Esophagus muscularis mucosa (tissue), 4 donors: ENCODE measurements around the gene HSD17B14. TPM values are rescaled to one million over a fixed set of nuclear protein-coding genes. Genes with fewer than 3 reads are reported as not detected.
"Not testable (repeated sequence)": the region's sequence is repeated elsewhere in the genome, so short reads cannot be mapped to it uniquely, and the experiment has no call there.

ENCODE experiments used
- DNase-seq: peaks from one replicate; pipeline ENCODE4 v3.0.0-alpha.2; 2017; ENCODE audit errors: extremely low spot score
- H3K27ac ChIP-seq, 4 donors: fragments of 200-600 bp; sonication (generic); replicated peaks in 1 of 4; 1 replicate in 3 of 4; 2 replicates in 1 of 4; pipeline ENCODE4 v1.5.1; 2016 to 2019; ENCODE audit warnings: mild to moderate bottlenecking in 1 of 4
- H3K27me3 ChIP-seq, 4 donors: fragments of 200-600 bp; sonication (generic); one replicate each; pipeline versions ENCODE4 v1.5.1 to v1.6.0; 2016 to 2019
- H3K36me3 ChIP-seq, 4 donors: fragments of 200-600 bp; sonication (generic); one replicate each; pipeline ENCODE4 v1.5.1; 2016 to 2019
- H3K4me1 ChIP-seq, 4 donors: fragments of 200-600 bp; sonication (generic); one replicate each; pipeline ENCODE4 v1.5.1; 2016 to 2019
- H3K4me3 ChIP-seq, 4 donors: fragments of 200-600 bp; sonication (generic); 1 replicate in 2 of 4; 2 replicates in 2 of 4; pipeline ENCODE4 v1.5.1; 2016 to 2019; ENCODE audit warnings: mild to moderate bottlenecking in 4 of 4, moderate library complexity in 1 of 4
- H3K9me3 ChIP-seq, 4 donors: fragments of 200-600 bp; sonication (generic); 1 replicate in 3 of 4; 2 replicates in 1 of 4; pipeline ENCODE4 v1.5.1; 2016 to 2019
- EP300 ChIP-seq: sonication (generic); formaldehyde crosslinking; IDR thresholded peaks from one replicate; pipeline ENCODE4 v1.6.1; 2017; ENCODE audit warnings: antibody characterized with exemption
- POLR2A ChIP-seq: fragments of 450-650 bp; IDR thresholded peaks from one replicate; pipeline ENCODE4 v1.6.1; 2017; ENCODE audit warnings: antibody characterized with exemption, moderate library complexity, mild to moderate bottlenecking, low read depth
- POLR2AphosphoS5 ChIP-seq, 2 donors: sonication (generic); formaldehyde crosslinking; IDR thresholded peaks; one replicate each; pipeline ENCODE4 v1.6.1; 2017; ENCODE audit warnings: antibody characterized with exemption in 2 of 2
- WGBS: methylation state at CpG from one replicate; pipeline ENCODE4 v1.1.5; 2018; 5-methylcytosine and 5-hydroxymethylcytosine counted together
- intact Hi-C: fragments of 100-400 bp; cut with DNase I; formaldehyde crosslinking; loops from one replicate; pipeline ENCODE4 v1.15.1; 2023
- total RNA-seq, 4 donors: library from RNA; depleted of rRNA; stranded (reverse); fragments of >200 nt; gene quantifications; one replicate each; pipeline versions ENCODE4 v1.1.0 to v1.2.1, GENCODE V29; 2016
- TF ChIP-seq, protein P1 (sequence below), 3 experiments: fragments of 200-600 bp in 2 of 3; fragments of 450-650 bp in 1 of 3; sonication (generic) in 2 of 3; IDR thresholded peaks; one replicate each; pipeline ENCODE4 v1.5.1; 2017 to 2019; ENCODE audit warnings: antibody characterized with exemption in 3 of 3, mild to moderate bottlenecking in 2 of 3, moderate library complexity in 1 of 3

The HSD17B14 gene
- total RNA-seq, 4 donors from 2014 or later: 7.1 to 8.9 (median 7.8) TPM

DNA sequence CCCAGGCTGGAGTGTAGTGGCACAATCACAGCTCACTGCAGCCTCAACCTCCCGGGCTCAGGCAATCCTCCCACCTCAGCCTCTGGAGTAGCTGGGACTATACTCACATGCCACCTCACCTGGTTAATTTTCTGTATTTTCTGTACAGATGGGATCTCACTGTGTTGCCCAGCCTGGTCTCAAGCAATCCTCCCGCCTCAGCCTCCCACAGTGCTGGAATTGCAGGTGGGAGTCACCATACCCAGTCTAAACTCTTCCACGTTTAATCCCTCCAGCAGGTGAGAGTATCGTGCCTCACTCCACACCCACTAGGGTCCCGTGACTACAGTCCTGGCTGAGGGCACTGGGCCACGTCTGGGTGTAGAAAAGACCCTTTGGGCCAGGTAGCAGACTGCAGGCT is 42.0 kb downstream of the HSD17B14 start:
- H3K4me3 ChIP-seq: no peak overlapping the region
- H3K9me3 ChIP-seq: no peaks in the 10 kb centered on the region
- H3K27ac ChIP-seq: peak overlapping the region; percentile 86 to 92 (median 89)
- peaks cover 2 to 22% (median 11%) of the 10 kb centered on the region in 4 donors for H3K36me3 ChIP-seq
- intact Hi-C loops: loop anchor here (2.0 to 10.0 kb wide), 2 partner anchors 43 to 149 kb away; partner anchors contain the start of genes CA11 and HSD17B14
- H3K4me1 ChIP-seq: peaks cover 16 to 28% (median 23%) of the 10 kb centered on the region in 4 donors
- no peak for DNase-seq
- TF ChIP-seq, protein P1, sequence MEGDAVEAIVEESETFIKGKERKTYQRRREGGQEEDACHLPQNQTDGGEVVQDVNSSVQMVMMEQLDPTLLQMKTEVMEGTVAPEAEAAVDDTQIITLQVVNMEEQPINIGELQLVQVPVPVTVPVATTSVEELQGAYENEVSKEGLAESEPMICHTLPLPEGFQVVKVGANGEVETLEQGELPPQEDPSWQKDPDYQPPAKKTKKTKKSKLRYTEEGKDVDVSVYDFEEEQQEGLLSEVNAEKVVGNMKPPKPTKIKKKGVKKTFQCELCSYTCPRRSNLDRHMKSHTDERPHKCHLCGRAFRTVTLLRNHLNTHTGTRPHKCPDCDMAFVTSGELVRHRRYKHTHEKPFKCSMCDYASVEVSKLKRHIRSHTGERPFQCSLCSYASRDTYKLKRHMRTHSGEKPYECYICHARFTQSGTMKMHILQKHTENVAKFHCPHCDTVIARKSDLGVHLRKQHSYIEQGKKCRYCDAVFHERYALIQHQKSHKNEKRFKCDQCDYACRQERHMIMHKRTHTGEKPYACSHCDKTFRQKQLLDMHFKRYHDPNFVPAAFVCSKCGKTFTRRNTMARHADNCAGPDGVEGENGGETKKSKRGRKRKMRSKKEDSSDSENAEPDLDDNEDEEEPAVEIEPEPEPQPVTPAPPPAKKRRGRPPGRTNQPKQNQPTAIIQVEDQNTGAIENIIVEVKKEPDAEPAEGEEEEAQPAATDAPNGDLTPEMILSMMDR (IDR thresholded peaks at IDR 0.05): no peak
- no peak for TF ChIP-seq POLR2AphosphoS5 (IDR thresholded peaks at IDR 0.05)
- TF ChIP-seq EP300: no peak
- no peak for TF ChIP-seq POLR2A
- H3K27me3 ChIP-seq: no peaks in the 10 kb centered on the region
- WGBS: 76% methylated on average over 6 of the region's 6 CpGs

DNA sequence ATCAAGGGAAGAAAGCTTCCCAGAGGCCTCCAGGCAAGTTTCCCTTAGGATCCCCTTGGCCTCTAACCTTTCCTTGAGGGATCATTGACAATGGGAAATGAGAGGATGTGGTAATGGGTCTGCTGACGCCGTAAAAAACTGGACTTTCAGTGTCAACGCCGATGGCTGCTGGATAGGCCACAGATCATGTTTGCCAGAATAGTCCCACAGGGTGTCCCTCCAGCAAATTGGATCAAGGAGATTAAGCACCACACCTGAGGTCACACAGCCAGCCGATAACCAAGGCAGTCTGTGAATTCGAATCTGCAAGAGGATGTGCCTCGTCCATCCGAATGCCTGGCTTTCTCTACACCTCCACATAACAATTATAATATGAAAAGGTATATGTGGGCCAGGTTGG is 43.0 kb downstream of the HSD17B14 start:
- WGBS: 92% methylated on average over 8 of the region's 8 CpGs
- Histone ChIP-seq H3K4me1 (peaks cover 16 to 28% (median 23%) of the 10 kb centered on the region in 4 donors), H3K27me3 (no peaks in the 10 kb centered on the region), H3K4me3 (no peak overlapping the region), H3K36me3 (peaks cover 0 to 15% (median 6%) of the 10 kb centered on the region in 4 donors), H3K9me3 (no peaks in the 10 kb centered on the region), H3K27ac (no peak overlapping the region)
- intact Hi-C loops: loop anchor here (10.0 kb wide), 1 partner anchor 148 kb away; the partner anchor contains the start of gene CA11
- DNase-seq: no peak
- TF ChIP-seq POLR2AphosphoS5 (IDR thresholded peaks at IDR 0.05) (no peak), EP300 (no peak), POLR2A (no peak)
- TF ChIP-seq, protein P1 (IDR thresholded peaks at IDR 0.05): no peak

DNA sequence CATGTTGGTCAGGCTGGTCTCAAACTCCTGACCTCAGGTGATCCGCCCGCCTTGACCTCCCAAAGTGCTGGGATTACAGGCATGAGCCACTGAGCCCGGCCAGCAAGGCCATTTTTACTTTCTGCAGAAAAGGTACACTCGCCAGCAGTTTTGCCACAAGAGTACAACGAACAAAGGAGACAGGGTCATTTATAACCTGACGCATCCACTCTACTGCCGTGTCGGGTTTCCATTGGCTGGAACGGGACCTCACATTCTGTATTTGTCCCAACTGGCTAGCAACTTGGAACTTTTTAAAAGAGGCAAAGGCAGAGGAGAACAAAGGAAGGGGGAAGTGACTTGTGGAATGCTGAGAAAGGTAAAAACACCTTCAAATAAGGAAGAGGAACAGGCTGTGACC is 49.0 kb downstream of the HSD17B14 start:
- not testable (repeated sequence) for H3K27me3 ChIP-seq, H3K9me3 ChIP-seq, H3K4me3 ChIP-seq, H3K36me3 ChIP-seq, H3K27ac ChIP-seq, DNase-seq
- H3K4me1 ChIP-seq: peaks cover 5 to 12% (median 8%) of the 10 kb centered on the region in 4 donors
- intact Hi-C loops: loop anchor here (5.0 kb wide), 1 partner anchor 185 kb away; no protein-coding TSS in a partner anchor
- WGBS: 86% methylated on average over 9 of the region's 9 CpGs

DNA sequence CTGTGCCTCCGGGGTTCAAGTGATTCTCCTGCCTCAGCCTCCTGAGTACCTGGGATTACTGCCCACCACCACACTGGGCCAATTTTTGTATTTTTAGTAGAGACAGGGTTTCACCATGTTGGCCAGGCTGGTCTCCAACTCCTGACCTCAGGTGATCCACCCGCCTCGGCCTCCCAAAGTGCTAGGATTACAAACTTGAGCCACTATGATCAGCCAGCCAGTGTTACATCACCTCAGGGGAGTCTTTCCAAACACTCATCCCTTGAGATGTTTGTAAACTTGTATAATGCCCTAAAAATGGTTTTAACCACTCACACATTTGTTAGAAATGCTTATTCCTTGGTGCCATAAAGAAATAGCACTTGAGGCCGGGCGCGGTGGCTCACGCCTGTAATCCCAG is 49.9 kb downstream of the HSD17B14 start:
- H3K36me3 ChIP-seq, H3K9me3 ChIP-seq, H3K27ac ChIP-seq, H3K27me3 ChIP-seq, DNase-seq, H3K4me3 ChIP-seq: not testable (repeated sequence)
- intact Hi-C loops: loop anchor here (5.0 kb wide), 1 partner anchor 186 kb away; no protein-coding TSS in a partner anchor
- H3K4me1 ChIP-seq: peaks cover 5 to 19% (median 13%) of the 10 kb centered on the region in 4 donors
- 98% methylated on average over 7 of the region's 7 CpGs for WGBS

DNA sequence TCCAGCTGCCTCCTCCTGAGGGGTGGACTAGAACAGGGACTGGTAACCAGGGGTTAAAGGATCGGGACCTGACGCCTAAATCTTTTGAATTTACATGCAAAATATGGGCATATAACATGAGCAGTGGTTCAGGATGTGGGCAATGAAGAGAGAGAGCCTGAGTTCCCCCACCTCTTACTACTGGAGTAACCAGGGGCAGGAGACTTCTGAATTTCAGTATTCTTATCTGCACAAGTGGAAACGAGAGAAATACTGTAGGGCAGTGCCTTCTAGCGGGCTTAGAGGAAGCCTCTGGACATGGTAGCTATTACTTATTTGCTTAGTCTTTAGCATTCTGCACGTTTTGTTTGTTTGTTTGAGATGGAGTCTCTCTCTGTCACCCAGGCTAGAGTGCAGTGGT is 51.8 kb downstream of the HSD17B14 start:
- no peaks in the 10 kb centered on the region for H3K36me3 ChIP-seq
- no peaks in the 10 kb centered on the region for H3K27me3 ChIP-seq
- peaks cover 8 to 25% (median 22%) of the 10 kb centered on the region in 4 donors for H3K4me1 ChIP-seq
- no peak overlapping the region for H3K27ac ChIP-seq
- no peaks in the 10 kb centered on the region for H3K9me3 ChIP-seq
- intact Hi-C loops: no loop called here
- 76% methylated on average over 5 of the region's 5 CpGs for WGBS
- no peak for DNase-seq
- no peak overlapping the region for H3K4me3 ChIP-seq
- TF ChIP-seq POLR2A (no peak), POLR2AphosphoS5 (IDR thresholded peaks at IDR 0.05) (no peak), EP300 (no peak)
- TF ChIP-seq, protein P1 (IDR thresholded peaks at IDR 0.05): no peak
